WTC11 (cell line): ENCODE data around the gene ALG14.
A peak's percentile ranks its signal among the peaks of the same experiment; 100 is the strongest.

Experiments
- CTCF ChIP-seq: fragments of 200-600 bp; IDR thresholded peaks from 2 replicates; pipeline ENCODE4 v1.8.0; 2022; ENCODE audit warnings: antibody characterized with exemption
- ELF4 ChIP-seq: sonication (generic); formaldehyde crosslinking; IDR thresholded peaks from 2 replicates; pipeline ENCODE4 v1.8.1; 2022; ENCODE audit warnings: low read depth, mild to moderate bottlenecking, moderate library complexity, missing genetic modification reagents
- ETV6 ChIP-seq: sonication (generic); formaldehyde crosslinking; IDR thresholded peaks from 2 replicates; pipeline ENCODE4 v1.8.1; 2022; ENCODE audit warnings: mild to moderate bottlenecking, missing genetic modification reagents
- GABPB1 ChIP-seq: sonication (generic); formaldehyde crosslinking; IDR thresholded peaks from 2 replicates; pipeline ENCODE4 v1.8.1; 2023; ENCODE audit warnings: mild to moderate bottlenecking, missing genetic modification reagents
- KAT7 ChIP-seq: sonication (generic); formaldehyde crosslinking; IDR thresholded peaks from 2 replicates; pipeline ENCODE4 v1.8.1; 2023; ENCODE audit warnings: missing genetic modification reagents, mild to moderate bottlenecking, borderline replicate concordance
- MAX ChIP-seq: sonication (generic); formaldehyde crosslinking; IDR thresholded peaks from 2 replicates; pipeline ENCODE4 v1.8.0; 2022; ENCODE audit warnings: mild to moderate bottlenecking, missing genetic modification reagents
- MYBL2 ChIP-seq: sonication (generic); formaldehyde crosslinking; IDR thresholded peaks from 2 replicates; pipeline ENCODE4 v1.8.1; 2023; ENCODE audit warnings: mild to moderate bottlenecking, moderate library complexity, missing genetic modification reagents
- NFYB ChIP-seq: sonication (generic); formaldehyde crosslinking; conservative IDR thresholded peaks from 2 replicates; pipeline ENCODE4 v1.8.0; 2022; ENCODE audit warnings: low read depth, missing genetic modification reagents
- SP1 ChIP-seq: sonication (generic); formaldehyde crosslinking; conservative IDR thresholded peaks from 2 replicates; pipeline ENCODE4 v1.8.1; 2022; ENCODE audit warnings: missing genetic modification reagents
- TF ChIP-seq, protein P1 (sequence below): sonication (generic); formaldehyde crosslinking; IDR thresholded peaks from 2 replicates; pipeline ENCODE4 v1.8.0; 2023; ENCODE audit warnings: missing genetic modification reagents

DNA sequence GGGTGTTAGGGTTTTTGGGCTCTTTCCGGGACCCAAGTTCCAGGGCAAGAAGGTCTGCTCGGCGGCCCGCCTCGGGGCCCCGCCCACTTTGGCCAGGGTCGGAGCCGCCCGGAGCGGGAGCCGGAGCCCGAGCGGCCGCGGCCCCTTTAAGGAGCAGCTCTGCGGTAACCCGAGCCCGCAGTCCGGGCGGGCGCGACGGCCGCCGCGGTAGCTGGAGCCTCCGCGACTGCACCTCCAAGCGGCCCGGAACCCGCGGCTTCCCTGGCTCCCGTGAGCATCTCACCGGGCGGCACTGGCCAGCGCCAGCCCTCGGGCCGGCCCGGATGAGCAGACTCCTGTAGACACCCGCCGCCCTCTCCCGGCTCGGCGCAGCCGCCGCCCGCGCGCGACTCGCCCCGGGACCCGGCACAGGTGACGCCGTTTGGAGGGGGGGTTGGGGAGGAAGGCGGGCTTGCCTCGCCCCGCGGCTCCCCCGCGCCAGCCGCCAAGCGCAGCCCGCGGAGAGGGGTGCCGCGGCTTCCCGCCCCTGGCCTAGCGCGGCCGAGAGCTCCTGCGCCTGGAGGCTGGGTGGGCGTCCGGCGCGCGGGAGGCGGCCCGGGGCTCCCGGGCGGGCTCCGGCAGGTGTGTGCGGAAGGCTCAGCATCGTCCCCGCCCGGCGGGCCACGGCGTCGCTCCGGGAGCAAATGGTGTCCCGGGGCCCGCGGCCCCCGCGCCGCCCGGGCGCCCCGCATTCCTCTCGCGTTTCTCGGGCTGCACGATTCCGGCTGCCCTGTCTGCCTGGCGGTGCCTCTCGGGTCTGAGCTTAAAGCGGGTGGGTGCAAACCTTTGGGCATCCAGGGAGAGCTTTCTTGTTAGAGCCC is 44.7 kb upstream of the ALG14 start, which contains the start of gene TLCD4:
- TF ChIP-seq CTCF (no peak), KAT7 (CRISPR knock-in tag) (peak; percentile 80), NFYB (CRISPR knock-in tag) (no peak), MYBL2 (CRISPR knock-in tag) (no peak), MAX (CRISPR knock-in tag) (no peak), SP1 (CRISPR knock-in tag) (peak; percentile 45; the same call in 1 of the 2 replicates), GABPB1 (CRISPR knock-in tag) (no peak), ELF4 (peak; percentile 46; the same call in 1 of the 2 replicates), ETV6 (no peak)
- TF ChIP-seq, protein P1, sequence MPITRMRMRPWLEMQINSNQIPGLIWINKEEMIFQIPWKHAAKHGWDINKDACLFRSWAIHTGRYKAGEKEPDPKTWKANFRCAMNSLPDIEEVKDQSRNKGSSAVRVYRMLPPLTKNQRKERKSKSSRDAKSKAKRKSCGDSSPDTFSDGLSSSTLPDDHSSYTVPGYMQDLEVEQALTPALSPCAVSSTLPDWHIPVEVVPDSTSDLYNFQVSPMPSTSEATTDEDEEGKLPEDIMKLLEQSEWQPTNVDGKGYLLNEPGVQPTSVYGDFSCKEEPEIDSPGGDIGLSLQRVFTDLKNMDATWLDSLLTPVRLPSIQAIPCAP, result no peak
